C4-2B (cell line): ENCODE data around the gene ERC1.

Source experiments
- H3K27ac ChIP-seq: fragments of 450-650 bp; 2 replicates; pipeline ENCODE4 v1.5.1; 2017
- CTCF ChIP-seq: fragments of 450-650 bp; conservative IDR thresholded peaks from 2 replicates; pipeline ENCODE4 v1.5.1; 2017; ENCODE audit warnings: mild to moderate bottlenecking
- ZFX ChIP-seq: fragments of 450-650 bp; IDR thresholded peaks from 2 replicates; pipeline ENCODE4 v1.6.1; 2017

The ERC1 gene

DNA sequence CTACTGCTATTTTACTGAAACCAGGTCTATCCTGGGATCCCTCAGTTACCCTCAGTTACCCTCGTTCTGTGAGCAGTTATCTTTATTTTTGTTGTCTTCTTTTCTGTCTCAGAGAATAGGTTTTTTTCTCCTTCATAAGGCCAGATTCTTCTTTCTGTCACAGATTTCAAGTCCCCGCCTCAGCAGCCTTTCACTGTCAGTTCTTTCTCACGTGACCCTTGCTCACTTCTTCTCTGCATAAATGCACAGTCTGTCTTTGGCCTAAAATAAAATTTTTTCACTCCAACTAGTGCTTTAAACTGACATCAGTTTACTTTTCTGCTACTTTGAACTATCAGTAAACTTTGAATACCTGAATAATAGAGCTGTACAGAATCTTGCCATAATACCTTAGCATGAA, 299.7 kb downstream of the ERC1 start:
- TF ChIP-seq CTCF, result no peak
- no peak for TF ChIP-seq ZFX
- no peak overlapping the region for H3K27ac ChIP-seq

DNA sequence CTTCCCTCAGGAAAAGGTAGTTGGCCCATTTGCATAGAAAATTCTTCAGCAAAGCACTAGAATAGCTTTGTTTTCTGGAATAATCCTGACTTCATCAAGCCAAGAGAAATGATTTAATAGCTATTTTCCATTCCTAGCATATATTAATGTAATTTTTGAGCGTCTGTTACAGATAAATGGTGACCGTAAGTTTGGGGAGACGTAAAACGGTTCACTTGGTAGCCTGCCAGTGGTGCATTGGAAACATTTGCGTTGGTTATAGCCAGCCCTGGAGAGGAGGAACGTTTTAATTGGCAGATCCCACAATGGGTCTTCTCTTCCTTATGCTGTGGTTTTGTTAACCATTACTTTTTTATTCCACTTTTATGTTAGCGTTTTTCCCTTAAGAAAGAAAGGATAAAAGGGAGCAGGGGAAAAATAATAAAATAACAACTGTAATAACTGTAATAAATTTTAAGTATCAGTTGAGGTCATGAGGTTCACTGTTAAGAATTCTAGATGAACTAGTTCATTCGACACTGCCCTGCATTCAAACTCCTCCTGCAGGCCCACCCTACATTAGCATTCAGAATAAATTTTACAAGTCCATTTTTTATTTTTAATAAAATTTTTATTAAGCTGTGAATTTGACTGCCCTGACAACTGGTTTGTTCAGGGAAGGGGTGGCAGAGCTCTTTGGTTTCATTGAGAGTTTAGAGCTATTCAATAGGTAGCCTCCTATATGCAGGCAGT, 300.7 kb downstream of the ERC1 start:
- TF ChIP-seq ZFX (no peak), CTCF (no peak)
- no peak overlapping the region for H3K27ac ChIP-seq

DNA sequence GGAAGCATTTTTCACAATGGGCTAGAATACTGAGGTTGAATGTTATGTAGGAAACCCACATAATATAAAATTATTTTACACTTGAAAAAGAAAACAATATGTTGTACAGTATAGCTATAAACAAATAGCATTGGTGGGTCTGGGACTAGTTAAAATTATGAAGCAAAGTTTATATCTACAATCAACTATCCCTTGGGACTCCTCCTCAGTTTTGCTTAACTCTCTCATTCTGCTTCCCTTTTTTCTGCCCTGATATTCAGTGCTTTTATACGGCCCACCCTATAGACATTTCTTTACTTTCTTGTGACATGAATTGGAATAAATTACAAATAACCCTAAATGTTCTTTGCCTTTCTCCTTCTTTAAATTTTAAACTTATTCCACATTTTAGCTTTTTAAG, 302.9 kb downstream of the ERC1 start:
- no peak for TF ChIP-seq CTCF
- TF ChIP-seq ZFX, result no peak

DNA sequence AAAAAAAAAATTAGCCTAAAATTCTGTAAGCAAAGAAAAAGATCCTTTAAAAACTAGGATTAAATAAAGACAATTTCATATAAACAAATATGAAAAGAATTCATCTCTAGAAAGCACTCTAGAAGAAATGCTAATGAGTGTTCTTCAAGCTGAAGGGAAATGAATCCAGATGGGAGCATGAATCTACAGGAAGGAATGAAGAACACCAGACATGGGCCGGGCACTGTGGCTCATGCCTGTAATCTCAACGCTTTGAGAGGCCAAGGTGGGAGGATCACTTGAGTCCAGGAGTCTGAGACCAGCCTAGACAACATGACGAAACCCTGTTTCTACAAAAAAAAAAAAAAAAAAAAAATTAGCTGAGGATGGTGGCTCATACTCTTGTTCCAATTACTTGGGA, 306.2 kb downstream of the ERC1 start:
- TF ChIP-seq CTCF (no peak), ZFX (no peak)

More for the DNA sequence above, 302.9 kb downstream of the ERC1 start:
- no peak overlapping the region for H3K27ac ChIP-seq

DNA sequence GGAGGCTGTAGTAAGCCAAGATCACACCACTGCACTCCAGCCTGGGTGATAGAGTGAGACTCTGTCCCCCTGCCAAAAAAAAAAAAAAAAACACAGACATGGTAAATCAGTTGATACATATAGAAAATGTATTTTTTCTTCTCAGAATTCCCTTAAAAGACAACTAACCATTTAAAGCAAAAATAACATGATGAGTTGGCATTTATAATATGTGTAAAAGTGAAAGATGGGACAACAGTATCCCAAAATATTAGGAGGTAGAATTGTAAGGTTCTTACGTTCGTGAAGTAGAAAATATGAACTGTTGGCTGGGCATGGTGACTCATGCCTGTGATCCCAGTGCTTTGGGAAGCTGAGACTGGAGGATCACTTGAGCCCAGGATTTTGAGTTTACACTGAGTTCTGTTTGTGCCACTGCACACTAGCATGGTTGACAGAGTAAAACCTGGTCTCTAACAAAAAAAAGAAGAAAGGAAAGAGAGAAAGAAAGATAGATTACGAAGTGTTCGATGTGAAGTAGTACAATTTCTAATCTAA, 306.7 kb downstream of the ERC1 start:
- no peak overlapping the region for H3K27ac ChIP-seq
- TF ChIP-seq CTCF (no peak), ZFX (no peak)

More for the DNA sequence above, 306.2 kb downstream of the ERC1 start:
- no peak overlapping the region for H3K27ac ChIP-seq

DNA sequence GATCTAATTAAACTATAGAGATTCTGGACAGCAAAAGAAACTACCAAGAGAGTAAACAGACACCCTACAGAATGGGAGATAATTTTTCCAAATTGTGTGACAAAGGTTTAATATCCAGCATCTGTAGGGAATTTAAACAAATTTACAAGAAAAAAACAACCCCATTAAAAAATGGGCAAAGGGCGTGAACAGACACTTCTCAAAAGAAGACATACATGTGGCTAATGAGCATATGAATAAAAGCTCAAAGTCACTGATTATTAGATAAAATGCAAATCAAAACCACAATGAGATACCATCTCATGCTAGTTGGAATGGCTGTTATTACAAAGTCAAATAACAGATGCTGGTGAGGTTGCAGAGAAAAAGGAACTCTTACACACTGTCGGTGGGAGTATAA, 309.4 kb downstream of the ERC1 start:
- TF ChIP-seq ZFX, result no peak
- TF ChIP-seq CTCF, result no peak
- no peak overlapping the region for H3K27ac ChIP-seq

DNA sequence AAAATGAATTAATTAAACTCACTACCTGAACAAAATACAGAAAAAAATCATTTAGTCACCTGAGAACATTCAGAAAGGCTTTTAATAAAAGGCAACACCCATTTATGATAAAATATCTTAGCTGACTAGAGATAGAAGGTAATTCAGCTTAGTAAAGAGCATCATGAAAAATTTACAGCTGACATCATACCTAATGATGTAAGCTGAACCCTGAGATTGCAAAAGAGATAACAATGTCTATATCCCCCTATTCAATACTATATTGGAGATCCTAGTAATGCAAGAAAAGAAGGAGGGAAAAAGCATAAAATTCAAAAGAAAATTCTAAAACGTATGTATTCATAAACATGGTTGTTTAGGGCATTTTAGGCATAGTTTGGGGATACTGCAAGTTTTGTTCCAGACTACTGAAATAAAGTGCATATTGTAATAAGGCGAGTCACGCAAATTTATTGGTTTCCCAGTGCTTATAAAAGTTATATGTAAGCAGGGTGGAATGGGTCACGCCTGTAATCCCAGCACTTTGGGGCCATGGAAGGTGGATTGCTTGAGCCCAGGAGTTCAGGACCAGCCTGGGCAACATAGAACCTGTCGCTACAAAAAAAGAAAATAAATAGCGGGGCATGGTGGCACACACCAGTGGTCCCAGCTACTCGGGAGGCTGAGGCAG, 311.3 kb downstream of the ERC1 start:
- TF ChIP-seq ZFX, result no peak
- TF ChIP-seq CTCF, result no peak
- H3K27ac ChIP-seq, result no peak overlapping the region
